Measurements from ENCODE around the gene PSKH1. TPM values are rescaled to one million over a fixed set of nuclear protein-coding genes. Genes with fewer than 3 reads are reported as not detected.
A peak's percentile ranks its signal among the peaks of the same experiment; 100 is the strongest.

The PSKH1 gene
- total RNA-seq, 1 experiment from 2014 or later = 21.7 TPM

DNA sequence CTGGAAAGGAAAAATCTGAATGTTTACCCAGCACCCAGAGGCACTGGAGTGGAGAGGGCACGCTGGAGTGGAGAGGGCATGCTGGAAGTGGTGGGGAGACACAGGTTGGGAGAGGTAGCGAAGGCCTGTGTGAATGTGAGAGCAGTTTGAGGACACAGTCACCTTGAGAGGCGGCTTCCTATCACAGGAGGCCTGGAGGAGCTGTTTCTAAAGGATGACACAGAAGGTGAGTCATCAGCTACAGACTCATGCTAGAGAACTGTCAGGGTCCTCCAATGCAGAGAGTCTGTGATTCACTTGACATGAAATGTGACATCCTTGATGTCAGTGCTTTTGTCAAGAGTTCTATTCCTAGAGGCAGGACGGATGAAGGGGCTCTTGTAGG is 24.8 kb downstream of the PSKH1 start:
- no TSS peak for BruUV-seq (replicated peaks)
- Mint-ChIP-seq H3K4me1 (ENCODE audit: insufficient read depth, unreplicated experiment) (peaks cover 15% of the 10 kb centered on the region), H3K27me3 (ENCODE audit: insufficient read depth, unreplicated experiment) (no peaks in the 10 kb centered on the region), H3K4me3 (ENCODE audit: unreplicated experiment) (no peak overlapping the region), H3K9me3 (ENCODE audit: unreplicated experiment) (no peaks in the 10 kb centered on the region), H3K27ac (ENCODE audit: low read depth, unreplicated experiment) (peak overlapping the region; percentile 65), H3K36me3 (ENCODE audit: insufficient read depth, unreplicated experiment) (peaks cover 21% of the 10 kb centered on the region)
- POLR2A ChIA-PET = interaction anchor here (0.7 to 1.6 kb wide), 6 partner anchors 18 to 74 kb away, joined by 3 to 10 read pairs (median 4); partner anchors contain the start of genes PSKH1 and PSMB10
- peak; percentile 81 for DNase-seq (ENCODE audit: unreplicated experiment)
- TF ChIP-seq, protein P1, sequence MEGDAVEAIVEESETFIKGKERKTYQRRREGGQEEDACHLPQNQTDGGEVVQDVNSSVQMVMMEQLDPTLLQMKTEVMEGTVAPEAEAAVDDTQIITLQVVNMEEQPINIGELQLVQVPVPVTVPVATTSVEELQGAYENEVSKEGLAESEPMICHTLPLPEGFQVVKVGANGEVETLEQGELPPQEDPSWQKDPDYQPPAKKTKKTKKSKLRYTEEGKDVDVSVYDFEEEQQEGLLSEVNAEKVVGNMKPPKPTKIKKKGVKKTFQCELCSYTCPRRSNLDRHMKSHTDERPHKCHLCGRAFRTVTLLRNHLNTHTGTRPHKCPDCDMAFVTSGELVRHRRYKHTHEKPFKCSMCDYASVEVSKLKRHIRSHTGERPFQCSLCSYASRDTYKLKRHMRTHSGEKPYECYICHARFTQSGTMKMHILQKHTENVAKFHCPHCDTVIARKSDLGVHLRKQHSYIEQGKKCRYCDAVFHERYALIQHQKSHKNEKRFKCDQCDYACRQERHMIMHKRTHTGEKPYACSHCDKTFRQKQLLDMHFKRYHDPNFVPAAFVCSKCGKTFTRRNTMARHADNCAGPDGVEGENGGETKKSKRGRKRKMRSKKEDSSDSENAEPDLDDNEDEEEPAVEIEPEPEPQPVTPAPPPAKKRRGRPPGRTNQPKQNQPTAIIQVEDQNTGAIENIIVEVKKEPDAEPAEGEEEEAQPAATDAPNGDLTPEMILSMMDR (IDR thresholded peaks at IDR 0.05; ENCODE audit: unreplicated experiment) = no peak
- intact Hi-C loops (cut with micrococcal nuclease) = loop anchor here (5.0 kb wide), 1 partner anchor 76 kb away; the partner anchor contains the start of gene THAP11
- CTCF ChIA-PET = interaction anchor here (0.6 to 1.7 kb wide), 6 partner anchors 12 to 580 kb away, joined by 3 to 12 read pairs (median 5); no protein-coding TSS in a partner anchor

DNA sequence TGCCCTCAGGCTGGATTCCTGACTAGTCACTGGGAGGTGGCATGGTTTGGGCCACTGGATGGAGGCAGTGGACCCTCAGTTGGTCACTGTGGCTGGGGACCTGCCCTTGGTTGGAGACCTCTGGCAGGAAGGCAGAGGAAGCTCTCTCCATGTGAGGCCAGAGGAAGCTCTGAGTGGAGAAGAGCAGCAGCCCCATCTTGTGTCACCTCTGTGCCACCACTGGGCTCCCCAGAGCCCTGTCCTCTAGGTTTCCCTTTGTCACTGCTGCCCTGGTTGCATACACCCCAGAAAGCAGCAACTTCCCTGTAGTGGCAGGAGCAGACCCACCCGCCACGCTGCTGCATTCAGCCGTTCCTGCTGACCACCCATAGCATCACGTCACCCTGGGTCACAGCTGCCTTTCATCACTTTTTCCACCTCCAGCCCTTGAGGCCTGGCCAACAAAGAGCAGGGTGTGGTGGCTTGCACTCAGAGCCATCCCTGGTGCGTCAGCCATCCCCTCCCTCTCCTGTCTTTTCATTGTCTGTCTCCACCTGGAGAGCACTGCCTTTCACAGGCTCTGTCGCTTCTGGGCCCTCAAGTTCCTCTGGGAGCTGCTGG is 26.7 kb downstream of the PSKH1 start:
- BruUV-seq (replicated peaks) = no TSS peak
- DNase-seq (ENCODE audit: unreplicated experiment) = no peak
- no peaks in the 10 kb centered on the region for H3K27me3 Mint-ChIP-seq (ENCODE audit: insufficient read depth, unreplicated experiment)
- TF ChIP-seq, protein P1 (IDR thresholded peaks at IDR 0.05; ENCODE audit: unreplicated experiment) = no peak
- no peak overlapping the region for H3K27ac Mint-ChIP-seq (ENCODE audit: low read depth, unreplicated experiment)
- H3K4me3 Mint-ChIP-seq (ENCODE audit: unreplicated experiment) = no peak overlapping the region
- intact Hi-C loops (cut with micrococcal nuclease) = loop anchor here (5.0 kb wide), 1 partner anchor 77 kb away; the partner anchor contains the start of gene THAP11
- ChIA-PET CTCF (interaction anchor here (0.8 to 1.6 kb wide), 5 partner anchors 9 to 103 kb away, joined by 3 to 8 read pairs (median 4); partner anchors contain the start of gene NRN1L), POLR2A (interaction anchor here (0.6 kb wide), 1 partner anchor 109 kb away, joined by 3 read pairs; no protein-coding TSS in a partner anchor)
- no peaks in the 10 kb centered on the region for H3K9me3 Mint-ChIP-seq (ENCODE audit: unreplicated experiment)
- peaks cover 15% of the 10 kb centered on the region for H3K36me3 Mint-ChIP-seq (ENCODE audit: insufficient read depth, unreplicated experiment)
- peaks cover 15% of the 10 kb centered on the region for H3K4me1 Mint-ChIP-seq (ENCODE audit: insufficient read depth, unreplicated experiment)

DNA sequence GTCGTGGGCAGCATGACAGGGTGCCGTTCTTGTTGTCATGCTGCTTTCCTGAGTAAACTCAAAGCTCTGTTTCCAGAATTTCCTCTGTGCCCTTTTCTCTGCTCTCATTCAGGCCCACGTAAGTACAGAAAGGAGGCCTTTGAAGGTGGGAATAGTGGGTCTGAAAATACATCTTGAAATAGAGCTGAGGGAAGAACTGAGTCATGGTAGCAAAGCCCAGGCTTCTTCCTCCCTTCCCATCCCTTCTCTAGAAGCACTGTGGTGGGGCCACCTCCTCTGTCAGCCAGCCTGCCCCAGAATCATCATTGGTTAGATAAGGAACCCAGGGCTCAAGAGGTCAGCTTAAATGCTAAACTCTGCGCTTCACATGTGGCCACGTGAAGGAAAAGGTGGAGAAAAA is 29.2 kb downstream of the PSKH1 start:
- Mint-ChIP-seq H3K4me3 (ENCODE audit: unreplicated experiment) (no peak overlapping the region), H3K4me1 (ENCODE audit: insufficient read depth, unreplicated experiment) (peaks cover 10% of the 10 kb centered on the region), H3K36me3 (ENCODE audit: insufficient read depth, unreplicated experiment) (peaks cover 15% of the 10 kb centered on the region), H3K27ac (ENCODE audit: low read depth, unreplicated experiment) (no peak overlapping the region), H3K27me3 (ENCODE audit: insufficient read depth, unreplicated experiment) (no peaks in the 10 kb centered on the region), H3K9me3 (ENCODE audit: unreplicated experiment) (no peaks in the 10 kb centered on the region)
- ChIA-PET CTCF (interaction anchor here (0.7 to 2.1 kb wide), 5 partner anchors 13 to 118 kb away, joined by 3 to 11 read pairs (median 3); no protein-coding TSS in a partner anchor), POLR2A (no interaction called here)
- DNase-seq (ENCODE audit: unreplicated experiment) = no peak
- BruUV-seq (replicated peaks) = no TSS peak
- intact Hi-C loops (cut with micrococcal nuclease) = no loop called here
- TF ChIP-seq, protein P1 (IDR thresholded peaks at IDR 0.05; ENCODE audit: unreplicated experiment) = no peak

DNA sequence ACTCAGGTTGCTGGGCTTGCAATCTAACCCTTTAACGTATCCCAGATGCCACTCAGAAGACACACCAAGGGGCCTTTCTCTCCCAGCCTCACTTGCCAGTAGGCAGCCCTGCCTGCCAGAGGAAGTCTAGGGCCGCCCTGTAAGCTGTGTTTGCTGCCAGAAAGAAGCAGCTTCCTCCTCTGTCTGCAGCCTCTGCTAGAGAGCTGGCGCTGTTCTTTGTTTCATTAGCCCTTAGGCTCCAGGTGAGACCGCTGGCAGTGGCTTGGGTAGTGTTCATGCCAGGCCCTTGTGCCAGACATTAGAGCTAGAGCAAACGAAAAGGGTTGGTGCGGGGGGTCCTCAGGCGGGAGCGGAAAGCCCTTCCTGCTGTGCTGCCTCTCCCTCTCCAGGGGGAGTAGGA is 29.7 kb downstream of the PSKH1 start:
- Mint-ChIP-seq H3K36me3 (ENCODE audit: insufficient read depth, unreplicated experiment) (peaks cover 15% of the 10 kb centered on the region), H3K27me3 (ENCODE audit: insufficient read depth, unreplicated experiment) (no peaks in the 10 kb centered on the region), H3K27ac (ENCODE audit: low read depth, unreplicated experiment) (no peak overlapping the region), H3K4me1 (ENCODE audit: insufficient read depth, unreplicated experiment) (peaks cover 5% of the 10 kb centered on the region), H3K9me3 (ENCODE audit: unreplicated experiment) (no peaks in the 10 kb centered on the region), H3K4me3 (ENCODE audit: unreplicated experiment) (no peak overlapping the region)
- no peak for DNase-seq (ENCODE audit: unreplicated experiment)
- intact Hi-C loops (cut with micrococcal nuclease) = no loop called here
- ChIA-PET CTCF (interaction anchor here (0.7 to 2.1 kb wide), 6 partner anchors 13 to 117 kb away, joined by 3 to 11 read pairs (median 4); no protein-coding TSS in a partner anchor), POLR2A (interaction anchor here (1.5 kb wide), 1 partner anchor 29 kb away, joined by 3 read pairs; no protein-coding TSS in a partner anchor)
- TF ChIP-seq, protein P1 (IDR thresholded peaks at IDR 0.05; ENCODE audit: unreplicated experiment) = no peak
- no TSS peak for BruUV-seq (replicated peaks)
